ENCODE data around the gene DNM3.

DNM3 gene

DNA sequence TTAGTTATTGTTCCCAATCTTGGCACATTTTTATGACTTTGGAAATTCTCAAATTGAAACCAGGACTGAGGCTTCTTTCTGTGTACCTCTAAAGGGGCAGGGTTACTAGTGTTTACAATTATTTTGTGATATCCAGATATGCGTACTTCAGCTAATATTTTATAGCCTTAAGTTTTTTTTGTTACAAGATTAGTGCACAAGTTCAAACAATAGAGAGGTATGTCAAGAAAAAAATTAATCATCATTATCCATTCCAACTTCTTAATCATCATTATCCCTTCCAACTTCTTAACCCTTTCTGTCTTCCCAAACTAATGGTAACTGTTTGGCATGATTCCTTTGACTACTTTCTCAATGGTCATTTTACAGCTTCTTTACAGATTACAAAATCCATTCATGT is 306.2 kb downstream of the DNM3 start:
- Histone ChIP-seq H3K4me2 (ENCODE audit: low read length) (no peak overlapping the region), H3K27me3 (ENCODE audit: control insufficient read depth, low read length) (no peaks in the 10 kb centered on the region), H3K36me3 (ENCODE audit: control insufficient read depth, low read length) (no peaks in the 10 kb centered on the region), H3K4me3 (ENCODE audit: low read length) (no peak overlapping the region), H3F3A (ENCODE audit: control insufficient read depth, insufficient read depth) (no peaks in the 10 kb centered on the region), H3K79me2 (ENCODE audit: control insufficient read depth, low read length) (no peaks in the 10 kb centered on the region), H3K9me2 (replicated peaks; ENCODE audit: control insufficient read depth, low read length) (no peaks in the 10 kb centered on the region), H4K20me1 (ENCODE audit: control insufficient read depth, insufficient read depth, low read depth, low read length) (no peaks in the 10 kb centered on the region), H3K27ac (ENCODE audit: low read depth, low read length) (no peak overlapping the region), H3K4me1 (ENCODE audit: control insufficient read depth, low read length) (no peaks in the 10 kb centered on the region), H3K9me3 (ENCODE audit: control insufficient read depth, insufficient read depth, low read length) (no peaks in the 10 kb centered on the region)
- TF ChIP-seq, protein P1, sequence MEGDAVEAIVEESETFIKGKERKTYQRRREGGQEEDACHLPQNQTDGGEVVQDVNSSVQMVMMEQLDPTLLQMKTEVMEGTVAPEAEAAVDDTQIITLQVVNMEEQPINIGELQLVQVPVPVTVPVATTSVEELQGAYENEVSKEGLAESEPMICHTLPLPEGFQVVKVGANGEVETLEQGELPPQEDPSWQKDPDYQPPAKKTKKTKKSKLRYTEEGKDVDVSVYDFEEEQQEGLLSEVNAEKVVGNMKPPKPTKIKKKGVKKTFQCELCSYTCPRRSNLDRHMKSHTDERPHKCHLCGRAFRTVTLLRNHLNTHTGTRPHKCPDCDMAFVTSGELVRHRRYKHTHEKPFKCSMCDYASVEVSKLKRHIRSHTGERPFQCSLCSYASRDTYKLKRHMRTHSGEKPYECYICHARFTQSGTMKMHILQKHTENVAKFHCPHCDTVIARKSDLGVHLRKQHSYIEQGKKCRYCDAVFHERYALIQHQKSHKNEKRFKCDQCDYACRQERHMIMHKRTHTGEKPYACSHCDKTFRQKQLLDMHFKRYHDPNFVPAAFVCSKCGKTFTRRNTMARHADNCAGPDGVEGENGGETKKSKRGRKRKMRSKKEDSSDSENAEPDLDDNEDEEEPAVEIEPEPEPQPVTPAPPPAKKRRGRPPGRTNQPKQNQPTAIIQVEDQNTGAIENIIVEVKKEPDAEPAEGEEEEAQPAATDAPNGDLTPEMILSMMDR (IDR thresholded peaks at IDR 0.05; ENCODE audit: low read depth, low read length, poor library complexity, severe bottlenecking): no peak
- TF ChIP-seq EZH2phosphoT487 (IDR thresholded peaks at IDR 0.05; ENCODE audit: borderline replicate concordance, low read length): no peak

DNA sequence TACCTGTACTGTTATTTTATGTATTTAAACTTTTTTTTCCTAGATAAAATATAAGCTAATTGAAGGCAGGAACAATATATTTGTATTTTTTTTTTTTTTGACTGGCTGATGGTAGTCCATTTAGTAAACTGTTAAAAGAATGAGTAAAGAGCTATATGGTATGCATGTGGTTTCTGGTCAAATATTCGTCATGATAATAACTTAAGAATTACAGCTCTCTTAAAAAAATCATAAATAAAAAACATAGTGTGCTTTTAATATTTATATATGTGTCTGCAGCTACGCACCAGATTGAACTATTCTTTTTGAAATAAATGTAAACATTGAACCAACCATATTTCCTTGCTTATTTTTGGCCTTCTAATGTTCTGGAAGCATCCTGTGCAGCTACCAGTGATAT is 306.9 kb downstream of the DNM3 start:
- Histone ChIP-seq H3K4me3 (ENCODE audit: low read length) (no peak overlapping the region), H3K27ac (ENCODE audit: low read depth, low read length) (no peak overlapping the region), H4K20me1 (ENCODE audit: control insufficient read depth, insufficient read depth, low read depth, low read length) (no peaks in the 10 kb centered on the region), H3K4me1 (ENCODE audit: control insufficient read depth, low read length) (no peaks in the 10 kb centered on the region), H3K4me2 (ENCODE audit: low read length) (no peak overlapping the region), H3K9me2 (replicated peaks; ENCODE audit: control insufficient read depth, low read length) (no peaks in the 10 kb centered on the region), H3K36me3 (ENCODE audit: control insufficient read depth, low read length) (no peaks in the 10 kb centered on the region), H3F3A (ENCODE audit: control insufficient read depth, insufficient read depth) (no peaks in the 10 kb centered on the region), H3K9me3 (ENCODE audit: control insufficient read depth, insufficient read depth, low read length) (no peaks in the 10 kb centered on the region), H3K27me3 (ENCODE audit: control insufficient read depth, low read length) (no peaks in the 10 kb centered on the region), H3K79me2 (ENCODE audit: control insufficient read depth, low read length) (no peaks in the 10 kb centered on the region)
- TF ChIP-seq, protein P1 (IDR thresholded peaks at IDR 0.05; ENCODE audit: low read depth, low read length, poor library complexity, severe bottlenecking): no peak
- no peak for TF ChIP-seq EZH2phosphoT487 (IDR thresholded peaks at IDR 0.05; ENCODE audit: borderline replicate concordance, low read length)

DNA sequence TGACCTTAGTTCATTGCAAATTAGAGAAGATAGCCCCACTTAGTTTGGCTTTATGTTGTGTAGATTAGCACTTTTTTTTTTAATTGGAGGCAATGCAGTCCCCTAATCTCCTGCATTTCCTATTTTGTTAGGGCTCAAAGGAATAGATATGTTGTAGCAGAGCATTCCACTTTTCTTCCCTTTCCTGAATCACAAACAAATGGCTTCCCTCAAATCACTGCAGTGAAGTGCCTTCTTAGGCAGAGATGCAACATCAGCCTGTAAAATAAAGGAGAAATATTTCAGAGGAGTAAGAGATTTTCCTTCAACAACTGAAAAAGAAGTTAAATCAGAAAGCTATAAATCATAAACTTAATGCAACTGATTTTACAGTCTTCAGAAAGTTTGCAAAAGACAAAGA is 307.4 kb downstream of the DNM3 start:
- Histone ChIP-seq H3F3A (ENCODE audit: control insufficient read depth, insufficient read depth) (no peaks in the 10 kb centered on the region), H3K4me1 (ENCODE audit: control insufficient read depth, low read length) (no peaks in the 10 kb centered on the region), H3K27ac (ENCODE audit: low read depth, low read length) (no peak overlapping the region), H3K9me2 (replicated peaks; ENCODE audit: control insufficient read depth, low read length) (no peaks in the 10 kb centered on the region), H4K20me1 (ENCODE audit: control insufficient read depth, insufficient read depth, low read depth, low read length) (no peaks in the 10 kb centered on the region), H3K36me3 (ENCODE audit: control insufficient read depth, low read length) (no peaks in the 10 kb centered on the region), H3K9me3 (ENCODE audit: control insufficient read depth, insufficient read depth, low read length) (no peaks in the 10 kb centered on the region), H3K27me3 (ENCODE audit: control insufficient read depth, low read length) (no peaks in the 10 kb centered on the region), H3K4me2 (ENCODE audit: low read length) (no peak overlapping the region), H3K4me3 (ENCODE audit: low read length) (no peak overlapping the region), H3K79me2 (ENCODE audit: control insufficient read depth, low read length) (no peaks in the 10 kb centered on the region)
- TF ChIP-seq EZH2phosphoT487 (IDR thresholded peaks at IDR 0.05; ENCODE audit: borderline replicate concordance, low read length): no peak
- TF ChIP-seq, protein P1 (IDR thresholded peaks at IDR 0.05; ENCODE audit: low read depth, low read length, poor library complexity, severe bottlenecking): no peak

DNA sequence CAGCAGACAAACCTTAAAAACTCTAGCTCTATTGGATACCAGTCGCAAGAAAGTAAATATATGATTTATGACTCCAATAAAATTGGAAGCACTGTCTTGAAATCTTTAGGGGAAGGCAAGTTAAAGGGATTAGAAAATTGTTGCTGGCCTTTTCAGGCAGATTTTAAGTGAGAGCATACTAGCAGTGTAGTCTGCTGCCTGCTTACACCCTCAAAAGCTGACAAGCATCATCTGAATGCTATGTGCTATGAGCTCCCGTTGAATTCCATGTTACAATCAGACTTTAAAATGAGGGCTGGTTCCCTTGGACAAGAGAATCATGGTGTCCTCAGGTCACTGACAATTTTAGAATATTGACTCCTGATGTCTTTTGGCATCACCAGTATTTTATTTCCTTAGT is 308.0 kb downstream of the DNM3 start:
- Histone ChIP-seq H3F3A (ENCODE audit: control insufficient read depth, insufficient read depth) (no peaks in the 10 kb centered on the region), H4K20me1 (ENCODE audit: control insufficient read depth, insufficient read depth, low read depth, low read length) (no peaks in the 10 kb centered on the region), H3K27ac (ENCODE audit: low read depth, low read length) (no peak overlapping the region), H3K4me1 (ENCODE audit: control insufficient read depth, low read length) (peaks cover 2% of the 10 kb centered on the region), H3K79me2 (ENCODE audit: control insufficient read depth, low read length) (no peaks in the 10 kb centered on the region), H3K27me3 (ENCODE audit: control insufficient read depth, low read length) (no peaks in the 10 kb centered on the region), H3K4me2 (ENCODE audit: low read length) (no peak overlapping the region), H3K4me3 (ENCODE audit: low read length) (no peak overlapping the region), H3K9me3 (ENCODE audit: control insufficient read depth, insufficient read depth, low read length) (no peaks in the 10 kb centered on the region), H3K9me2 (replicated peaks; ENCODE audit: control insufficient read depth, low read length) (no peaks in the 10 kb centered on the region), H3K36me3 (ENCODE audit: control insufficient read depth, low read length) (no peaks in the 10 kb centered on the region)
- no peak for TF ChIP-seq EZH2phosphoT487 (IDR thresholded peaks at IDR 0.05; ENCODE audit: borderline replicate concordance, low read length)
- TF ChIP-seq, protein P1 (IDR thresholded peaks at IDR 0.05; ENCODE audit: low read depth, low read length, poor library complexity, severe bottlenecking): no peak

Measured in DOHH2 (cell line).